Body of pancreas (tissue), 4 donors: ENCODE measurements around the gene TNFRSF8.

ENCODE experiments used
- CTCF ChIP-seq, 7 experiments: fragments of 450-650 bp in 4 of 7; fragments of 200-600 bp in 3 of 7; sonication (generic) in 3 of 7; IDR thresholded peaks; one replicate each; pipeline ENCODE4 v1.5.1; 2016 to 2019; ENCODE audit warnings: antibody characterized with exemption in 7 of 7
- POLR2A ChIP-seq, 3 donors: fragments of 450-650 bp; IDR thresholded peaks; one replicate each; pipeline ENCODE4 v1.6.1; 2016; ENCODE audit warnings: antibody characterized with exemption in 3 of 3, mild to moderate bottlenecking in 2 of 3

- TF ChIP-seq CTCF (IDR thresholded peaks at IDR 0.05) = no peak
- TF ChIP-seq POLR2A (IDR thresholded peaks at IDR 0.05) = no peak
Observed at GRCh38 chr1:12123172-12123571, 60.1 kb downstream of the TNFRSF8 start.
